HG02642 (cell line): ENCODE measurements around the gene HMGCL.
"Not testable (repeated sequence)": the region's sequence is repeated elsewhere in the genome, so short reads cannot be mapped to it uniquely, and the experiment has no call there.

Experiments
- ATAC-seq: cut with Tn5 transposase; IDR thresholded peaks from one replicate; pipeline ENCODE4 v1.9.1; 2021; ENCODE audit warnings: mild to moderate bottlenecking; ENCODE audit not compliant: unreplicated experiment, poor library complexity

Gene HMGCL

DNA sequence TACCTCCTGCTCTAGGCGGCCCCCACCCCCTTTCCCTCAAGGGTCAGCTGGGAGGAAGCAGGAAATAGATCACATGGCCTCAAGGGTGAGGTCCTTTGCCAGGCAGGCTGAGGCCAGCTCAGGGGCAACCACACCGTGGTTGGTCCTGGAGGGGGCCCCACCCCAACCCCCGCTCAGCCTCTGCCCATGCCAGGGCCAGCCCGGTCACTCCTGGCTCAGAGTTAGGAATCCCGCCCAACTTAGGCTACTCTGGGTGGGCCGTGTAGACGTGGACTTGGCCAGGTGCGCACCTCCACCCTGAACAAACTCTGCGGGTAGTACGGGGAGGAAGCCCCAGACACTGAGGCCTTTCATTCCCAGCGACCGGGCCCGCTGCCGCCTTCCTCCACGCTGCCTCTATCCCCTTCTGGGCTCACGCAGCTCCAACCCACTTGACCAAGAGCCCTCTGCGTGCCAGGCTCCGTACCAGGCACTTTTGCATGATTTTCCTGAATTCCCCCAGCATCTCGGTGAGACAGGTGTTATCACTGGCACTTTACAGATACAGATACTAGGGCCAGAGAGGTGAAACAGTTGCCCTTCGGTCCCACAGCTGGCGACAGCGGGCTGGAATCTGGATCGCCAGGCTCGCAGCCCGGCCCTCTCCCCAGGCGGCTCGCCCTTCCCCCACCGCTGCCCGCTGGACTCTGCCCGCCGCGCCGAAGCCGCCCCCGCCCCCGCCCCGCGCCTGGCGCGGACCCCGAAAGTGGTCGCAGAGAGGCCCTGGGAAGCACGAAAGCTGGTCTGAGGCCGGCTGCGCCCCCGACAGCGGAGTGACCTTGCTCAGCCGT lies 25.4 kb downstream of the HMGCL start:
- peak; percentile 15 for ATAC-seq

DNA sequence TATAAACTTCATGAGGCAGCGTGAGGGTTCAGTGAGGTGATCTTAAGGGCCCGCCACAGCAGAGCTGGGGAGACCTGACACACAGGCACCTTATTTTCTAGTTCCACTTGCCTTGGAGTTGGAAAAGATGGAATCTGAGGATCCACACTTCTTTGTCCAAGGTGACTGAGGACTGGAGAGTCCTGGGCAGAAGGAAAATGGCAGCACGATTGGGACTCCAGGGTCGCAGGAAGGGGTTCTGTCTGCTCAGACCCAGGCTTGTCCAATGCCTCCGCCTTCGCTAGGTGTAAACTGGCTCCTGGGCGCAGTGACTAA lies 26.0 kb downstream of the HMGCL start:
- ATAC-seq = no peak

DNA sequence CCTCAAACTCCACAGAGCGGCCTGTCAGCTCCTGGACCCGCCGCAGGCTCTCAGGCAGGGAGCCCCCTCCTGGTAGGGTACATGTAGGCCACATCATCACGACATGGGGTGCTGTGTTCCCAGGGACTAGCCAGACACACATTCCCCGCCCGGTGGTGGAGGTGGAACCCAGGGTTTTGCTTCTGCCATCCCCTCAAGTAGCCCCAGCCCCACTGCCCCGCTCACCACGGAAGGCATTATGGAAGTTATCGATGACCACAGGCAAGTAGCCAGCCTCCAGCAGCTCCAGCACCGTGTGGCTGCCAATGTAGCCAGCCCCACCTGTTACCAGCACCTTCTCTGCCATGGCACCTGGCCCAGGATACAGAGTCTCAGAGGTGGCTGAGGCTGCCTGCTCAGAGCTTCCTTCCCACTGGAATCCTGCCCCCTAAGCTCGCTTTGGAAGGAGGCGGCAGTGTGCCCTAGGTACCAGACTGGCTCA lies 26.5 kb downstream of the HMGCL start:
- no peak for ATAC-seq

DNA sequence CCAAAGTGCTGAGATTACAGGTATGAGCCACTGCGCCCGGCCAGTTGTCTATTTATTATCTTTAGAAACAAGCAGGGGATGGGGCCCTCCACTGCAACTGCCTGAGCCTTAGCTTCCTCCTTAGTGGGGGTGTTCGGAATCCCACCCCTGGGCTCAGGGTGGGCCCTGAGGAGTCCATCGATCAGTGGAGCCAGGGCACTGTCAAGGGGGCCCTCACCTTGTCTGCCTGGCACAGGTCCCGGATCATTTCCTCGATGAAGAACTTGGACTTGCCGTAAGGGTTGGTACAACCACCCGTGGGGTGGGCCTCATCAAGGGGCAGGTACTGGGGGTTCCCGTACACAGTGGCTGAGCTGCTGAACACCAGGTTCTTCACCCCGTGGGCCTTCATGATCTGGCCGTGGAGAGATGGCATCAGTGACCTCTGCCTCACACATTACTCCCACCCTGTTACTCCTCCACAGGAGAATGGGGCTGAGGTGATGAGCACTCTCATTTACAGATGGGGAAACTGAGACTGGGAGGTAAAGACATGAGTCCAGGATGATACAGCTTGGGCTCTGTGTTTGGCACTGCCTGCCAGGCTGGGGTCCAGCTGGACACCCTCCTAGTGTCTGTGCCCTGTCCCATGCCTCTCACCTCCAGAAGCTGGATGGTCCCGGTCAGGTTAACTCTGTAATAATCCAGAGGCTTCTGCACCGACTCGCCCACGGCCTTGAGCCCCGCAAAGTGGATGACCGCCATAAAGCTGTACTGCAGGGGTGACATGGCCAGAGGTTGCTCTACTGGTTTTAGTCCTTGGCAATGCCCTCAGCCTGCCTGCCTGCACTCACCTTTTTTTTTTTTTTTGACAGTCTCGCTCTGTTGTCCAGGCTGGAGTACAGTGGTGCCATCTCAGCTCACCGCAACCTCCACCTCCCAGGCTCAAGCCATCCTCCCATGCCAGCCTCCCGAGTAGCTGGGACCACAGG lies 27.5 kb downstream of the HMGCL start:
- no peak for ATAC-seq

DNA sequence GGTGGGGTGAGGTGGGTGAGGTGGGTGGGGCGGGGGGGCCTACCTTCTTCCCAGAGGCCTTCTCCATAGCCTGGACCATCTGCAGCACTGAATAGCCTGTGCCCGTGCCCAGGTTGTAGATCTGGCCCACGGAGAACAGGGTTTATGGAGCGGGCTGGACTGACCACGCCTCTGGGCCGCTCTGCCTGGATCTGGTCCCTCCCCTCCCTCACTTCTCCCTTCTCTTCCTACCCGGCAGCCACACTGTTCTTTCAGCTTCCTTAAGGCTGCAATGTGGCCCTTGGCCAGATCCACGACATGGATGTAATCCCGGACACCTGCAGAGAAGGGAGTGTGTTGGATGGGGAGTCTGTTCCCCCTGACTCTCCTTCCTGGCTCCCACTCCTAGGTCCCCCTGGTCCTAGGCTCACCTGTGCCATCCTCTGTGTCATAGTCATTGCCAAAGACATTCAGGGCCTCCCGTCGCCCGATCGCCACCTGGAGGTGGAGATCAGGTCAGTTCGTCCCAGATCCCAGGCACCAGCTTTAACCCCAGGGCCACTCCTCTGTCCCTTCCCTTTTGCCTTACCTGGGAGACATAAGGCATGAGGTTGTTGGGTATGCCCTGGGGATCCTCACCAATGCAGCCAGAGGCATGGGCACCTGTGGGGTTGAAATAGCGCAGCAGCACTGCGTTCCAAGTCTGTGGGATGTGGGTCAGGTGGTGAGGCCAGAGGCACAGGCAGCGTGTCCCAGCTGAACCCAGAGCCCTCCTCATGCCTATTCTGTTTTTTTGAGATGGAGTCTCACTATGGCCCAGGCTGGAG lies 28.6 kb downstream of the HMGCL start:
- no peak for ATAC-seq

DNA sequence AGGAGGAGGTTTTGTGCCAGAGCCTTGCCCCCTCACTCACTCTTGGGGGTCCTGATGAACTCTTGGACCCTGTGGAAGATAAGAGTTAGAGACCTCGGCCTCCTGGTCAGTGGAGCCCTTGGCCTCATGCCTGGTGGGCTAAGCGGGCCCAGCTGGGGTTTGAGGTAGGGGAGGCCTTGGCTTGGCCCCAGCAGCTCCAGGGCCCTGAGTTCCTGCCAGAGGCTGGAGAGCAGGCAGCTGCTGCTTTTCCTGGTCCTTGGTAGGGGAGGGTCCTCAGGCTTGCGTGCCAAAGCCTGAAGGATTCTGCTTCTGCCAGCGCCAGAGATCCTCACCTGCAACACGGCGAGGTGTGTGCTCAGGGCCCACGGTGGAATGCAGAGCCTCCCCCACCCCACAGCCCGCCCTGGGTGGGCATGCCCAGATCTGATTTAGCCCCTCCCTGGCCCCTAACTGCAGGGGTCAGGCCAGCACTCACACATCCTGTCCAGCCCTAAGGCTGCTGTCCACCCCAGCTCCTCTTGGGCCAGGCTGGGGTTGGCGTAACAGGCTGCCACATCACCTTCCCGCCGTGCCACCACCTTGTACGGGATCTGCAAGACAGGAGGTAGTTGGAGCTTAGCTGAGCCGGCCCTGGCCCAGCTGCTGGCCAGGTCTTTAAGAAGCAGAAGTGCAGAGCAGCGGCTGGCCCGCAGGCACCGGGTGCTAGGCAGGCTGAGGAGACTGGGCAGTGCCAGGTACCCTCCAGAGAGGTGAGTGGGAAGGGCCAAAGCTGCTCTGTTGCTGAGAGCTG lies 29.4 kb downstream of the HMGCL start:
- no peak for ATAC-seq

DNA sequence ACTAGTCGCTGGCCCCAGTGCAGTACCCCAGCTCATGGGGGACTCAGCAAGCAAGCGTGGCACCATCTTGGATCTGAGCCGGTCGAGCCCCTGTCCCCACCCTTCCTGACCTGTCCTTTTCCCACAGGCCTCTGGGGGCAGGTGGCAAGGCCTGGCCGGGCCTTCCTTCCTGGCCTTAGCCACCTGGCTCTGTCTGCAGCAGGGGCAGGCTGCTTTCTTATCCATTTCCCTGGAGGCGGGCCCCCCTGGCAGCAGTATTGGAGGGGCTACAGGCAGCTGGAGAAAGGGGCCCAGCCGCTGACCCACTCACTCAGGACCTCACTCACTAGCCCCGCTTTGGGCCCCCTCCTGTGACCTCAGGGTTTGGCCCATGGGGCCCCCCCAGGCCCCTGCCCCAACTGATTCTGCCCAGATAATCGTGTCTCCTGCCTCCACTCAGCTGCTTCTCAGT lies 30.5 kb downstream of the HMGCL start:
- ATAC-seq = not testable (repeated sequence)

DNA sequence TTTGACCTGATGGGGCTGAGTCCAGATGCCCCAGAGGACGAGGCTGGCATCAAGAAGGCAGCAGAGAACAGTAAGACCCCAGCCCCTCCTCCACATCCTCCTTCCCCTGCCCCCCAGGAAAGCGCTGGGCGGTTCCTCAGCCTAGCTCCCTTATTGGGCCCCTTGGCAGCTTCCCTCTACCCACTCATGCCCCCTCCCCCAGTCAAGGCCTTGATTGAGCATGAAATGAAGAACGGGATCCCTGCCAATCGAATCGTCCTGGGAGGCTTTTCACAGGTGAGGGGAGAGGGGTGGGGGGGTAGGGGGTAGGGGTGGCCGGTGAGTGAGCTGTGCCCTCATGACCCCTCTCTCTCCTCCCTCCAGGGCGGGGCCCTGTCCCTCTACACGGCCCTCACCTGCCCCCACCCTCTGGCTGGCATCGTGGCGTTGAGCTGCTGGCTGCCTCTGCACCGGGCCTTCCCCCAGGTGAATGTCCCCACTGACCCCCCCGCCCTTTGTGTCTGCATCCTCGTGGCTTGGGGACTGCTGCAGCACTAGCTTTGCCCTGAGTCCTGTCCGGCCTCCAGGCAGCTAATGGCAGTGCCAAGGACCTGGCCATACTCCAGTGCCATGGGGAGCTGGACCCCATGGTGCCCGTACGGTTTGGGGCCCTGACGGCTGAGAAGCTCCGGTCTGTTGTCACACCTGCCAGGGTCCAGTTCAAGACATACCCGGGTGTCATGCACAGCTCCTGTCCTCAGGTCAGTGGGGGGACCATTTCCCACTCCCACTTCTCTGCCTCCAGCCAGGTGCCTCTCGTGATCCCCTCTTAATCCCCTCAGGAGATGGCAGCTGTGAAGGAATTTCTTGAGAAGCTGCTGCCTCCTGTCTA lies 31.1 kb downstream of the HMGCL start:
- no peak for ATAC-seq

DNA sequence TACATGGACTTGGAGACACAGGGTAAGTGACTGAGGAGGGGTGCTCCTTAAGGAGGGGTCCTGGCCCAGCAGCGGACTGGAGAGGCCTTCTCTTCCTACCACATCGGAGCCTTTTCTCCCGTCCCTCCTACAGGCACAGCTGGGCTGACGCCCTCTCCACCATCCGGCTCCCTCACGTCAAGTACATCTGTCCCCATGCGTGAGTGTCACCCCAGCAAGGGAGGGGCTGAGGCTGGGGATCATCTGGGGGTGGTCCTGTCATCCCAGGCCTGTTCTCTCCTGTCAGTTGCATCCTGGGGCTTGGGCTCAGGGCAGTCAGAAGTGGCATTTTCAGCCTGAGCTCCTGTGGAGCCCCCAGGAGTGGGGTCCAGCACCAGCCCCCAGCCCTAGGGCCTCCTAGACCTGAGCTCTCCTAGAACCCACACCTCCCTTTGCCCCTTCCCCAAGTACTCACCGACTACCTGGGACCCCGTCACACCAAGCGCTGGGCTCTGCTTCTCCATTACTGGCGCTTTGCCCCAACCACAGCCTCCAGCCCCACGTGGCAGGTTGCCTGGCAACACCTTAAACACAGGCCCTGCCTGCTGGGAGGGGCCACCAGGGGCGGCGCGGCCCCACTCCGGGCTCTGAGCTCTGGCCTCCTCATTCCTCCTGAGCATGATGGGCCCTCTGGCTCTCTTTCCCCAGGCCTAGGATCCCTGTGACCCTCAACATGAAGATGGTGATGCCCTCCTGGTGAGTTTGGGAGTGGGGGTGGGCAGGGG lies 32.0 kb downstream of the HMGCL start:
- no peak for ATAC-seq

DNA sequence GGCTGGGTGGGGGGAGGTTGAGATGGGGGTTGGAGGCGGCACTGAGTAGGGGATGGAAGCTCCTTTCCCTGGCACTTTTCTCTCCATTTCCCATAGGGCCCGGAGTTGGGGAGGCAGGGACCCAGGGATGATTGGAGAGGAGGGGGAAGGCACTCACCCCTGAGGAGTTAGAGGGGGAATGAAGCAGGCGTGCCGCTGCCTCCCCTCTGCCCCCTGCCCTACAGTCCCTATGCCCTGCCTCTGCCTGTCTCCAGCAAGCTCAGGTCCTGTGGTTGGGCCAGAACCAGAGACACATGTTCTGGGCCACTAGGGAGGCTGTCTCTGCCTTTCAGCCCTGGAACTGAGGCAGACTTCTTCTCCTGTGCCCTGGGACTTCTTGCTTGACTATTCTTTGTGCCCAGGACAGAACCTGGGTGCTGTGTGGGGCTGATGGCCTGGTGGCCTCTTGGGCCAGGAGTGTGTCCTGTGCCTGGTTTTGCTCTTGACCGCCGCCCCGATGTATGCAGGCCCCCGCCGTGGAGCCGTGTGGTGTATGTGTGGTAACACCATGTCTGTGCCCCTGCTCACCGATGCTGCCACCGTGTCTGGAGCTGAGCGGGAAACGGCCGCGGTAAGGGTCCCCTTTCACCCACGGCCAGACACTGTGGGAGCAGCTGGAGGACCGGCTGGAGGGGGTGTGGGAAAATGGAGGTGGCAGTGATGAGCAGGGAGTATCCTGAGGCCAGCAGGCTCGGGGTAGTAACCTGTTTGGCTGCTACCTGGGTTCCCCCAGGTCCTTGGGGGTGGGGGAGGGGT lies 32.9 kb downstream of the HMGCL start:
- ATAC-seq = no peak

DNA sequence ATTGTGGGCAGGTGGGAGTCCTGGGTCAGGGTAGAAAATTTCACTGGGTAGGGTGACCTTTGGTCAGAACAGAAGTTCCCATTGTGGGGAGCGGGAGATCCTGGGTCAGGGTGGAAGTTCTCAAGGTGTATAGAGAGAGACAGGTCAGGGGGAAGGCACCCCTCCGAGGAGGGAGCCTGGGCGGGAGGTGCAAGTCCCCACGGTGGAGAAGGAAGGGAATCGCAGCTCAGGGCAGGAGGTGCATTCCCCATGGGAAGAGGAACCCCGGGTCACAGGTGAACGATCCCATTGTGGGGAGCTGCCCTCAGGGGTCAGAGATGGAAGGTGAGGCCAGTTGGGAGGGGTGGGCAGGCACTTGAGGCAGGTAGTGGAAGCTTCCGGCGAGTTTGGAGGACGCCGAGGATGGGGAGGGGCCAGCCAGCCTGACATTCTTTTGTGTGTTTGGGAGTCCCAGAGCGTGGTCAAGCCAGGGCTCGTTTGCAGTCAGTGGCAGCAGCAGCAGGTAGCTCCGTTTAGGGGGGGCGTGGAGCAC lies 33.6 kb downstream of the HMGCL start:
- peak; percentile 3 for ATAC-seq

DNA sequence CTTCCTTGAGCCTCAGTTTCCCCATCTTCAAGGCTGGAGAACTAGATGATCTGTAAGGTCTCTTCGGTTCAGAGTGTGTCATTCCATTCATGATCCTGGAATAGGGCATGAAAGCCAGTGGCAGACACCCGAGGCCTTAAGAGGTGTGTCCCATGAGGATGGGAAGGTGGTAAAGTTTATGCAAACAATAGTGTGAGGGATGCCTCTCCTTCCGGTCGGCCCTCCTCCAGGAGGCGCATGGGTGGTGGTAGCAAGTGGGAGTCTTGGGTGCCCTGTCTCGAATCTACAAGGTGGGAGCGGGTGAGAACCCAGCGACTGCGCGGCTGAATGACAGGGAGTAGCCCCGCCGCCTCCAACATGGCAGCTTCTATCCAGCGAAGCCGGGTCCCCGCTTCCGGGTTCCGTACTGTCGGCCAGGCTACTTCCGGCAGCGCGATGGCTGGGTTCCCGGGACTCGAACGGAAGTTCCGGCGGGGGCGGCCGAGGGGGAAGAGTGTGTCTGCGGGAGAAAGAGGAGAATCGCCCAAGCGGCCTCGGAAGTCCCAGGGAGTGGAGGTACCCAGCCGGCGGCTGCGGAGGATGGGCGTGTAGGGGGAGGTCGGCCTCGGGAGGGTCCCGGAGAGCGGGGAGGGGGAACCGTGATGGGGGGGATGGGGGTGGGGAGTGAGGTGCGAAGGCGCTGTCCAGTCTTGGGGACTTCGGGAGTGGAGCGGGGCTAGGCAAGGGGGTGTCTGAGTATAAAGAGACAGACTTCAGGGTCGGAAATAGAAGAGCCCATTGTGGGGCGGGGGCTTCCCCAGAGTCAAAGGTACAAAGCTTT lies 34.3 kb downstream of the HMGCL start, which contains the start of gene LYPLA2:
Gene LYPLA2 (plus strand): TSS at position 450 of the 820 bp plus-strand sequence. CDS start 1,538 bp downstream, outside the sequence.
- peak; percentile 78 for ATAC-seq

DNA sequence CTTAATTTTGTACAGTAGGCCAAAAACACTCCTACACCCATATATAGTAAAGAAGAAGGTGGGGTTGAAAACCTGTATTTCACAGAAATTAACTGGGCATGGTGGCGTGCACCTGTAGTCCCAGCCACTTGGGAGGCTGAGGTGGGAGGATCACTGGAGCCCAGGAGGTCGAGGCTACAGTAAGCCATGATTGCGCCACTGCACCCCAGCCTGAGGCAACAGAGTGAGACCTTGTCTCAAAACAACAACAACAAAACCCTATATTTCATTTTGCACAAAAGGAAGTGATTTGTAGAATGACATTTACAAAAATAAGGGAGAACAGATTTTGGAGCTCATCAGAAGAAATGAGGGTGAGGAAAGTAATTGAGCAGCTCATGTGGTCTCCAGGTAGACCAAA lies 36.5 kb downstream of the HMGCL start:
- no peak for ATAC-seq

DNA sequence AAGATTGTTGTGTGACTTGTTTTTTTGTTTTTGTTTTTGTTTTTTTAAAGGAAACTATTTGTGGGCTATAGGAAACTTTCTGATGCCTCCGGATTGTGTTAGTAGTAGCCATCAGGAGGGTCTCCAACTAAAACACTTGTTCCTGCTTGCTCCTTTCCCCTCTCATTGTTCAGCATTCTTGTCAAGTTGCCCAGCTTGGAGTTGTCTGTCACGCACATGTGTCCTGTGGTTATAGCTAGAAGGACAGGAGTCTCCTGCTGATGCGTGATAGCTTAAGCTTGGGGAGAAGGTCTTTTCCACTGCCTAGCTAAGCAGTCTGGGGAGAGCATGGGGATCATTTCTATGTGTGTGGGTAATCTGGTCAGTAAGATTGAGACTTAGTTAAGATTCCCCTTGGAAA lies 37.5 kb downstream of the HMGCL start:
- no peak for ATAC-seq

DNA sequence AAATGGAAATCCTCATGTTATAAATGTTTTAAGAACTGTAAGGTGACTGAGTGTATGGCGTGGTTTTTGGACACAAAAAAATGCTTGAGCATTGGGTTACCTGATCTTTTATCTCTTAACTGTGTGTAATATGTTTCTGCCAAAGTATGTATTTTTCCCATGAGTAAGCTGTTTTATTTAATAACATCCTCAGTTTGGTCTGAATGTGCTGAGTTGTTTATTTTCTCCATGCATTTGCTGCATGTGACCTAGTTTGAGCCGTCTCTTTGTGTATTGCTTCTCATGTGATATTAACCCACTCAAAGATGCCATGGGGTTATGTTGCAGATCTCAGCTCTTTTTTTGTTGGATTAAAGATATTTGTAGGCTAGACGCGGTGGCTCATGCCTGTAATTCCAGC lies 40.4 kb downstream of the HMGCL start:
- no peak for ATAC-seq

DNA sequence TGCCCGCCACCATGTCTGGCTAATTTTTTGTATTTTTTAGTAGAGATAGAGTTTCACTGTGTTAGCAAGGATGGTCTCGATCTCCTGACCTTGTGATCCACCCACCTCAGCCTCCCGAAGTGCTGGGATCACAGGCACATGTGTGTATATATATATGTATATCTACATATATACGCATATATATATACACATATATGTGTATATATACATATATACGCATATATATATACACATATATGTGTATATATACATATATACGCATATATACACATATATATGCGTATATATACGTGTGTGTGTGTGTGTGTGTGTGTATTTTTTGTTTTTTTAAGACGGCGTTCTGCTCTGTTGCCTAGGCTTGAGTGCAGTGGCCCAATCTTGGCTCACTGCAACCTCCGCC lies 42.1 kb downstream of the HMGCL start:
- ATAC-seq = not testable (repeated sequence)
